HL-60 (cell line): Measurements from ENCODE around the gene ESRRA.

Experiments used
- CTCF ChIP-seq: IDR thresholded peaks from one replicate; pipeline ENCODE4 v1.5.1; 2011; ENCODE audit warnings: low read length, control low read depth, inconsistent platforms; ENCODE audit not compliant: insufficient read depth
- GABPA ChIP-seq: IDR thresholded peaks from 2 replicates; pipeline ENCODE4 v1.6.1; 2012; ENCODE audit warnings: low read depth
- POLR2AphosphoS5 ChIP-seq: IDR thresholded peaks from 2 replicates; pipeline ENCODE4 v1.6.1; 2012; ENCODE audit warnings: low read depth
- REST ChIP-seq: IDR thresholded peaks from 2 replicates; pipeline ENCODE4 v1.6.1; 2012; ENCODE audit warnings: low read depth; ENCODE audit not compliant: insufficient replicate concordance
- SPI1 ChIP-seq: IDR thresholded peaks from 2 replicates; pipeline ENCODE4 v1.6.1; 2012; ENCODE audit warnings: low read depth, mild to moderate bottlenecking, borderline replicate concordance

- TF ChIP-seq CTCF (no peak), GABPA (no peak), REST (no peak), POLR2AphosphoS5 (no peak), SPI1 (no peak)
These were observed 43.7 kb upstream of the ESRRA start for GRCh38 chr11:64261556-64262080.
